HepG2 (cell line): Measurements from ENCODE around the gene C4B. TPM values are rescaled to one million over a fixed set of nuclear protein-coding genes. Genes with fewer than 3 reads are reported as not detected.

Experiments used
- ATAC-seq: fragments of 200-7000 bp; cut with Tn5 transposase; 3 replicates; pipeline ENCODE4 v1.9.1; 2020; ENCODE audit warnings: mild to moderate bottlenecking, moderate library complexity
- BruUV-seq: library from RNA; stranded (reverse); fragments of 400-500 nt; replicated peaks from 2 replicates; lab custom pipeline; 2021; lab: Mats Ljungman, UMichigan
- CTCF ChIA-PET: fragments of 300-600 bp; formaldehyde crosslinking; extraction: SDS; loops from one replicate; lab custom pipeline; 2021; ENCODE audit warnings: low total read pairs, inconsistent platforms, low intra/inter-chr PET ratio; lab: Yijun Ruan, JAX
- POLR2A ChIA-PET: fragments of 350-600 bp; sonication (Branson Sonifier 250); formaldehyde crosslinking; loops from one replicate; lab custom pipeline; 2020; ENCODE audit warnings: antibody characterized with exemption, inconsistent platforms; lab: Yijun Ruan, JAX
- DNase-seq: peaks from one replicate; pipeline ENCODE4 v3.0.0-alpha.2; 2015; ENCODE audit warnings: low spot score
- FAIRE-seq: peaks from 3 replicates; lab custom pipeline; 2011; peaks lifted over from hg19 to GRCh38; lab: Jason Lieb, UNC
- H2AFZ ChIP-seq: one replicate; pipeline ENCODE4 v1.6.1; 2011; ENCODE audit warnings: low read length, inconsistent platforms
- H3K27ac ChIP-seq: fragments of 300-600 bp; 3 replicates; pipeline ENCODE4 v1.8.0; 2011; ENCODE audit warnings: mixed run types, mild to moderate bottlenecking, mixed read lengths, low read length, inconsistent platforms; ENCODE audit not compliant: insufficient read depth; ENCODE audit errors: extremely low read length
- H3K27me3 ChIP-seq, 2 experiments: fragments of 200-600 bp in 1 of 2; 2 replicates in 1 of 2; 3 replicates in 1 of 2; pipeline versions ENCODE4 v1.6.0 to v1.8.0; 2011; ENCODE audit warnings: low read length in 2 of 2, mild to moderate bottlenecking in 2 of 2, moderate library complexity in 2 of 2, inconsistent platforms in 1 of 2; ENCODE audit not compliant: insufficient read depth in 2 of 2, control insufficient read depth in 1 of 2
- H3K36me3 ChIP-seq, 2 experiments: fragments of 200-600 bp in 1 of 2; replicated peaks in 1 of 2; 2 replicates in 1 of 2; 3 replicates in 1 of 2; pipeline versions ENCODE4 v1.5.1 to v1.8.0; 2011; ENCODE audit warnings: low read length in 2 of 2, inconsistent platforms in 1 of 2; ENCODE audit not compliant: insufficient read depth in 2 of 2, control insufficient read depth in 1 of 2
- H3K4me1 ChIP-seq: 2 replicates; pipeline ENCODE4 v1.5.1; 2012; ENCODE audit warnings: low read length, inconsistent platforms; ENCODE audit not compliant: insufficient read depth
- H3K4me2 ChIP-seq: 2 replicates; pipeline ENCODE4 v1.6.0; 2011; ENCODE audit warnings: low read depth, low read length, inconsistent platforms
- H3K4me3 ChIP-seq, 3 experiments: fragments of 200-600 bp in 1 of 3; sonication (generic), shearing (Covaris generic) in 1 of 3; replicated peaks in 1 of 3; 2 replicates each; pipeline ENCODE4 v1.5.1; 2011 to 2016; ENCODE audit warnings: low read length in 3 of 3, inconsistent platforms in 2 of 3, low read depth in 2 of 3, mild to moderate bottlenecking in 2 of 3, control low read depth in 1 of 3, mixed read lengths in 1 of 3; ENCODE audit not compliant: insufficient read depth in 1 of 3
- H3K79me2 ChIP-seq: one replicate; pipeline ENCODE4 v1.6.1; 2011; ENCODE audit warnings: low read length, inconsistent platforms; ENCODE audit not compliant: insufficient read depth
- H3K9ac ChIP-seq: 2 replicates; pipeline ENCODE4 v1.6.0; 2011; ENCODE audit warnings: mild to moderate bottlenecking, low read depth, low read length, inconsistent platforms; ENCODE audit not compliant: insufficient read depth
- H3K9me3 ChIP-seq: 2 replicates; pipeline ENCODE4 v1.5.1; 2012; ENCODE audit warnings: mild to moderate bottlenecking, low read length
- H4K20me1 ChIP-seq: 2 replicates; pipeline ENCODE4 v1.6.0; 2011; ENCODE audit warnings: inconsistent platforms, mild to moderate bottlenecking, low read length, moderate library complexity; ENCODE audit not compliant: insufficient read depth
- DR1 ChIP-seq: sonication (generic); formaldehyde crosslinking; IDR thresholded peaks from 2 replicates; pipeline ENCODE4 v1.8.0; 2021; ENCODE audit warnings: mild to moderate bottlenecking, missing genetic modification reagents, inconsistent platforms
- ISL2 ChIP-seq: sonication (generic); formaldehyde crosslinking; IDR thresholded peaks from 2 replicates; pipeline ENCODE4 v1.5.0; 2020; ENCODE audit warnings: missing genetic modification reagents
- KAT8 ChIP-seq: IDR thresholded peaks from 2 replicates; pipeline ENCODE4 v1.6.1; 2016; ENCODE audit warnings: missing genetic modification reagents, missing compliant biosample characterization
- PITX1 ChIP-seq: sonication (generic); formaldehyde crosslinking; IDR thresholded peaks from 2 replicates; pipeline ENCODE4 v1.5.1; 2020; ENCODE audit warnings: mild to moderate bottlenecking, missing genetic modification reagents
- RAD21 ChIP-seq: fragments of 450-650 bp; formaldehyde crosslinking; IDR thresholded peaks from 2 replicates; pipeline ENCODE4 v1.5.0; 2020; ENCODE audit warnings: mild to moderate bottlenecking
- SMYD3 ChIP-seq: sonication (generic); formaldehyde crosslinking; IDR thresholded peaks from 2 replicates; pipeline ENCODE4 v1.8.1; 2023; ENCODE audit warnings: mild to moderate bottlenecking, missing genetic modification reagents
- XRCC5 ChIP-seq: fragments of 200-400 bp; formaldehyde crosslinking; optimal IDR thresholded peaks from 2 replicates; pipeline ENCODE3; 2017; ENCODE audit warnings: mild to moderate bottlenecking, low read length
- ZBTB20 ChIP-seq: sonication (generic); formaldehyde crosslinking; IDR thresholded peaks from 2 replicates; pipeline ENCODE4 v1.8.1; 2023; ENCODE audit warnings: missing genetic modification reagents, low read depth, mild to moderate bottlenecking, borderline replicate concordance
- ZBTB3 ChIP-seq: sonication (generic); formaldehyde crosslinking; IDR thresholded peaks from 2 replicates; pipeline ENCODE4 v1.4.0; 2020; ENCODE audit warnings: low read depth, mild to moderate bottlenecking, moderate library complexity, missing genetic modification reagents, borderline replicate concordance
- ZNF501 ChIP-seq: sonication (generic); formaldehyde crosslinking; IDR thresholded peaks from 2 replicates; pipeline ENCODE4 v1.5.1; 2020; ENCODE audit warnings: mild to moderate bottlenecking, moderate library complexity, missing genetic modification reagents
- ZNF619 ChIP-seq: sonication (generic); formaldehyde crosslinking; IDR thresholded peaks from 2 replicates; pipeline ENCODE4 v1.4.0; 2020; ENCODE audit warnings: mild to moderate bottlenecking, missing genetic modification reagents
- ZNF660 ChIP-seq: sonication (generic); formaldehyde crosslinking; IDR thresholded peaks from 2 replicates; pipeline ENCODE4 v1.5.1; 2020; ENCODE audit warnings: mild to moderate bottlenecking, low read depth, missing genetic modification reagents, borderline replicate concordance
- ZNF709 ChIP-seq: sonication (generic); formaldehyde crosslinking; IDR thresholded peaks from 2 replicates; pipeline ENCODE4 v1.5.0; 2020; ENCODE audit warnings: mild to moderate bottlenecking, missing genetic modification reagents
- ZNF761 ChIP-seq: sonication (generic); formaldehyde crosslinking; conservative IDR thresholded peaks from 2 replicates; pipeline ENCODE4 v1.4.0; 2020; ENCODE audit warnings: mild to moderate bottlenecking, missing genetic modification reagents
- WGBS: methylation state at CpG from one replicate; pipeline ENCODE4 v1.1.6; 2017; ENCODE audit warnings: low lambda C conversion rate; 5-methylcytosine and 5-hydroxymethylcytosine counted together
- in situ Hi-C: cut with HindIII; loops from 2 replicates; pipeline ENCODE4 v1.10.0; 2017; ENCODE audit warnings: low pct_unique_long_range_greater_than_20kb; ENCODE audit not compliant: extremely low pct_ligation_motif_present
- intact Hi-C: fragments of 100-400 bp; cut with micrococcal nuclease; formaldehyde crosslinking; loops from one replicate; pipeline ENCODE4 v1.10.0; 2022; ENCODE audit not compliant: unreplicated experiment
- polyA plus RNA-seq, 8 experiments: library from polyadenylated mRNA; depleted of rRNA in 3 of 8; stranded (reverse) in 7 of 8; unstranded in 1 of 8; fragments of >200 nt; fragmentation: Illumina TruSeq in 4 of 8; extraction: Trizol in 4 of 8; gene quantifications; 2 replicates each; pipeline versions ENCODE4 v1.2.1 to v1.2.3, GENCODE V29; 2011 to 2016; ENCODE audit warnings: low read depth in 4 of 8, missing spikeins in 1 of 8, mixed read lengths in 1 of 8; ENCODE audit not compliant: insufficient read depth in 1 of 8
- total RNA-seq, 5 experiments: library from RNA; depleted of rRNA; stranded (reverse); fragments of >200 nt; fragmentation: Illumina TruSeq; extraction: Trizol; gene quantifications; 2 replicates each; pipeline ENCODE4 v1.2.3, GENCODE V29; 2016; ENCODE audit warnings: low read depth in 1 of 5
- TF ChIP-seq, protein P1 (sequence below): sonication (generic); formaldehyde crosslinking; IDR thresholded peaks from one replicate; pipeline ENCODE4 v1.5.1; 2020; ENCODE audit warnings: mild to moderate bottlenecking, missing genetic modification reagents; ENCODE audit errors: not compliant biosample characterization
- TF ChIP-seq, protein P2 (sequence below): sonication (generic); formaldehyde crosslinking; IDR thresholded peaks from 2 replicates; pipeline ENCODE4 v1.4.0; 2020; ENCODE audit warnings: mild to moderate bottlenecking, missing genetic modification reagents

The C4B gene
- total and polyA plus RNA-seq, 2 of the 13 experiments (the other 11 are each of a cell fraction or from before 2014, with no cell fraction given): 167 to 538 TPM

DNA sequence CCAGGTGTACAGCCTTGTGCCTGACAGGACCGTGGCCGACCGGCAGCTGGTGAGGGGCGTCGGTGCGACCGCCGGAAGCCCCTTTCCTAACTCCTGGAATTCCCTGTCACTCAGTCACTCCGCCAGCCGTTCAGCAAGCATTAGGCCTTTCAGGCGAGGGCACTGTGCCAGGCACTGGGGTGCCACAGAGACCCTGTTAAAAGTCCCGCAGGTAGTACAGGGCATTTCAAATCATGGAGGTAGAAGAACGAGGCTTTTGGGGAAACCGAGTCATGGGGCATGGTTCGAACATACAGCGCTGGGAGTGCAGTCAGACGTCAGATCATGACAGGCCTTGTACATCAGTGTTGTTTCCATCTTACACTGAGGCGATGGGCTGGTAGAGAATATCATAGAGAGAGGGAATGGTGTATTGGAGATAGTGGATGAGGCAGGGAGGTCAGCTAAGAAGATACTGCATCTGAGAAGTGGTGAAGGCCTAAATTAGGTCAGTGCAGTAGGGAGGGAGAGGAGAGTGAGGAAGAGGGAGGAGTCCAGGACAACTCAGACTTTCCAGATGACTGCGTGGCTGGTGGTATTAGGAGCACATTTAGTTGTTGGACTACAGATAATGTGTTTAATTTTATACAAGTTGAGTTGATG lies 41.8 kb upstream of the C4B start:
- peaks cover 21% of the 10 kb centered on the region for H3K79me2 ChIP-seq
- CTCF ChIA-PET: no interaction called here
- peak overlapping the region; percentile 99 for H3K4me2 ChIP-seq
- H3K27me3 ChIP-seq: no peaks in the 10 kb centered on the region; a peak in 1 of 5 replicates
- intact Hi-C loops (no loop called here), in situ Hi-C loops (no loop called here)
- peaks cover 12 to 27% of the 10 kb centered on the region in 2 experiments for H3K36me3 ChIP-seq
- no peak for FAIRE-seq
- no peak overlapping the region for H2AFZ ChIP-seq
- no peaks in the 10 kb centered on the region for H3K9me3 ChIP-seq
- POLR2A ChIA-PET: interaction anchor here (0.8 to 6.1 kb wide), 14 partner anchors 13 to 321 kb away, joined by 3 to 142 read pairs (median 8); partner anchors contain the start of genes APOM, BAG6, C2 and CFB
- H4K20me1 ChIP-seq: no peaks in the 10 kb centered on the region
- H3K9ac ChIP-seq: peak overlapping the region; percentile 88
- H3K4me3 ChIP-seq: peak overlapping the region; percentile 73 to 94 (median 90)
- no peak for DNase-seq
- ATAC-seq: no peak; the same call in 2 of the 3 replicates
- TSS peak; percentile 65 for BruUV-seq
- peaks cover 32% of the 10 kb centered on the region for H3K4me1 ChIP-seq
- 6% methylated on average over 19 of the region's 19 CpGs for WGBS
- peak overlapping the region; percentile 86 for H3K27ac ChIP-seq
- TF ChIP-seq ZBTB3 (CRISPR knock-in tag) (peak; percentile 54; the same call in 1 of the 2 replicates), KAT8 (CRISPR knock-in tag) (no peak), ZNF660 (0 out of 2 replicates have a peak, but pooled peaks have one; percentile 84), ZNF709 (CRISPR knock-in tag) (peak; percentile 9; the same call in 1 of the 2 replicates), RAD21 (CRISPR knock-in tag) (0 out of 2 replicates have a peak, but pooled peaks have one; percentile 6), PITX1 (CRISPR knock-in tag) (no peak), ZNF761 (0 out of 2 replicates have a peak, but pooled peaks have one; percentile 1), ZNF619 (CRISPR knock-in tag) (peak; percentile 22; the same call in 1 of the 2 replicates), XRCC5 (peak; percentile 45), DR1 (peak; percentile 43; the same call in 1 of the 2 replicates), ZBTB20 (CRISPR knock-in tag) (peak; percentile 88), SMYD3 (CRISPR knock-in tag) (no peak), ZNF501 (CRISPR knock-in tag) (peak; percentile 11; the same call in 1 of the 2 replicates), ISL2 (CRISPR knock-in tag) (peak; percentile 1; the same call in 1 of the 2 replicates)
- TF ChIP-seq, protein P1, sequence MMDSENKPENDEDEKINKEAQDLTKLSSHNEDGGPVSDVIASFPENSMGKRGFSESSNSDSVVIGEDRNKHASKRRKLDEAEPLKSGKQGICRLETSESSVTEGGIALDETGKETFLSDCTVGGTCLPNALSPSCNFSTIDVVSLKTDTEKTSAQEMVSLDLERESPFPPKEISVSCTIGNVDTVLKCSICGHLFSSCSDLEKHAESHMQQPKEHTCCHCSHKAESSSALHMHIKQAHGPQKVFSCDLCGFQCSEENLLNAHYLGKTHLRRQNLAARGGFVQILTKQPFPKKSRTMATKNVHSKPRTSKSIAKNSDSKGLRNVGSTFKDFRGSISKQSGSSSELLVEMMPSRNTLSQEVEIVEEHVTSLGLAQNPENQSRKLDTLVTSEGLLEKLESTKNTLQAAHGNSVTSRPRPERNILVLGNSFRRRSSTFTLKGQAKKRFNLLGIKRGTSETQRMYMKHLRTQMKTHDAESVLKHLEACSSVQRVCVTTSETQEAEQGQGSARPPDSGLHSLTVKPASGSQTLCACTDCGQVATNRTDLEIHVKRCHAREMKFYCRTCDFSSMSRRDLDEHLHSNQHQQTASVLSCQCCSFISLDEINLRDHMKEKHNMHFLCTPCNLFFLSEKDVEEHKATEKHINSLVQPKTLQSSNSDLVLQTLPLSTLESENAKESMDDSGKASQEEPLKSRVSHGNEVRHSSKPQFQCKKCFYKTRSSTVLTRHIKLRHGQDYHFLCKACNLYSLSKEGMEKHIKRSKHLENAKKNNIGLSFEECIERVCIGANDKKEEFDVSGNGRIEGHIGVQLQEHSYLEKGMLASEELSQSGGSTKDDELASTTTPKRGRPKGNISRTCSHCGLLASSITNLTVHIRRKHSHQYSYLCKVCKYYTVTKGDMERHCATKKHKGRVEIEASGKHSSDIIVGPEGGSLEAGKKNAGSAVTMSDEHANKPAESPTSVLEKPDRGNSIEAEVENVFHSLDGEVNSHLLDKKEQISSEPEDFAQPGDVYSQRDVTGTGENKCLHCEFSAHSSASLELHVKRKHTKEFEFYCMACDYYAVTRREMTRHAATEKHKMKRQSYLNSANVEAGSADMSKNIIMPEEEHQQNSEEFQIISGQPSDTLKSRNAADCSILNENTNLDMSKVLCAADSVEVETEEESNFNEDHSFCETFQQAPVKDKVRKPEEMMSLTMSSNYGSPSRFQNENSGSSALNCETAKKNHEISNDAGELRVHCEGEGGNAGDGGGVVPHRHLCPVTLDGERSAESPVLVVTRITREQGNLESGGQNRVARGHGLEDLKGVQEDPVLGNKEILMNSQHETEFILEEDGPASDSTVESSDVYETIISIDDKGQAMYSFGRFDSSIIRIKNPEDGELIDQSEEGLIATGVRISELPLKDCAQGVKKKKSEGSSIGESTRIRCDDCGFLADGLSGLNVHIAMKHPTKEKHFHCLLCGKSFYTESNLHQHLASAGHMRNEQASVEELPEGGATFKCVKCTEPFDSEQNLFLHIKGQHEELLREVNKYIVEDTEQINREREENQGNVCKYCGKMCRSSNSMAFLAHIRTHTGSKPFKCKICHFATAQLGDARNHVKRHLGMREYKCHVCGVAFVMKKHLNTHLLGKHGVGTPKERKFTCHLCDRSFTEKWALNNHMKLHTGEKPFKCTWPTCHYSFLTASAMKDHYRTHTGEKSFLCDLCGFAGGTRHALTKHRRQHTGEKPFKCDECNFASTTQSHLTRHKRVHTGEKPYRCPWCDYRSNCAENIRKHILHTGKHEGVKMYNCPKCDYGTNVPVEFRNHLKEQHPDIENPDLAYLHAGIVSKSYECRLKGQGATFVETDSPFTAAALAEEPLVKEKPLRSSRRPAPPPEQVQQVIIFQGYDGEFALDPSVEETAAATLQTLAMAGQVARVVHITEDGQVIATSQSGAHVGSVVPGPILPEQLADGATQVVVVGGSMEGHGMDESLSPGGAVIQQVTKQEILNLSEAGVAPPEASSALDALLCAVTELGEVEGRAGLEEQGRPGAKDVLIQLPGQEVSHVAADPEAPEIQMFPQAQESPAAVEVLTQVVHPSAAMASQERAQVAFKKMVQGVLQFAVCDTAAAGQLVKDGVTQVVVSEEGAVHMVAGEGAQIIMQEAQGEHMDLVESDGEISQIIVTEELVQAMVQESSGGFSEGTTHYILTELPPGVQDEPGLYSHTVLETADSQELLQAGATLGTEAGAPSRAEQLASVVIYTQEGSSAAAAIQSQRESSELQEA: peak; percentile 13
- TF ChIP-seq, protein P2, sequence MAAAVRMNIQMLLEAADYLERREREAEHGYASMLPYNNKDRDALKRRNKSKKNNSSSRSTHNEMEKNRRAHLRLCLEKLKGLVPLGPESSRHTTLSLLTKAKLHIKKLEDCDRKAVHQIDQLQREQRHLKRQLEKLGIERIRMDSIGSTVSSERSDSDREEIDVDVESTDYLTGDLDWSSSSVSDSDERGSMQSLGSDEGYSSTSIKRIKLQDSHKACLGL (CRISPR knock-in tag): 0 out of 2 replicates have a peak, but pooled peaks have one; percentile 13
